Measurements from ENCODE around the gene KCNK16. TPM values are rescaled to one million over a fixed set of nuclear protein-coding genes. Genes with fewer than 3 reads are reported as not detected.

KCNK16 gene
- total RNA-seq, 1 donor from 2014 or later = not detected

- no peak overlapping the region for H3K4me2 ChIP-seq (ENCODE audit: low read length)
- Mint-ChIP-seq H3K27ac (ENCODE audit: unreplicated experiment) (no peak overlapping the region), H3K27me3 (ENCODE audit: low read depth, unreplicated experiment) (peaks cover 17% of the 10 kb centered on the region), H3K4me3 (ENCODE audit: unreplicated experiment) (no peak overlapping the region), H3K9me3 (ENCODE audit: unreplicated experiment) (peaks cover 2% of the 10 kb centered on the region), H3K36me3 (ENCODE audit: low read depth, unreplicated experiment) (no peaks in the 10 kb centered on the region), H3K4me1 (ENCODE audit: low read depth, unreplicated experiment) (peaks cover 11% of the 10 kb centered on the region)
- H3K9ac ChIP-seq (ENCODE audit: low read length) = no peak overlapping the region
- TF ChIP-seq CTCF (IDR thresholded peaks at IDR 0.05; ENCODE audit: insufficient read depth, low read depth, low read length) = no peak
- no peak for TF ChIP-seq EZH2 (IDR thresholded peaks at IDR 0.05; ENCODE audit: insufficient read depth, low read length)
- H3K79me2 ChIP-seq (ENCODE audit: insufficient read depth, low read length) = no peaks in the 10 kb centered on the region
- H3K27me3 ChIP-seq (ENCODE audit: insufficient read depth, low read length) = no peaks in the 10 kb centered on the region
- H3K9me3 ChIP-seq (ENCODE audit: insufficient read depth, low read depth, low read length) = no peaks in the 10 kb centered on the region
- no peak overlapping the region for H3K4me3 ChIP-seq (ENCODE audit: insufficient read depth, low read depth, low read length)
- DNase-seq (ENCODE audit: low read depth) (no peak), FAIRE-seq (no peak)
- H3K27ac ChIP-seq (ENCODE audit: low read depth, low read length) = no peak overlapping the region
- no peaks in the 10 kb centered on the region for H3K4me1 ChIP-seq (ENCODE audit: insufficient read depth, low read length)
- no peaks in the 10 kb centered on the region for H4K20me1 ChIP-seq (ENCODE audit: insufficient read depth, low read length)
- H2AFZ ChIP-seq (ENCODE audit: low read depth, low read length) = no peak overlapping the region
- H3K36me3 ChIP-seq (ENCODE audit: insufficient read depth, low read length) = no peaks in the 10 kb centered on the region
These were observed 16.8 kb upstream of the KCNK16 start for GRCh38 chr6:39339096-39339867.

- no peak overlapping the region for H3K27ac ChIP-seq (ENCODE audit: low read depth, low read length)
- no peak overlapping the region for H3K9ac ChIP-seq (ENCODE audit: low read length)
- Mint-ChIP-seq H3K27ac (ENCODE audit: unreplicated experiment) (no peak overlapping the region), H3K9me3 (ENCODE audit: unreplicated experiment) (no peaks in the 10 kb centered on the region), H3K27me3 (ENCODE audit: low read depth, unreplicated experiment) (peaks cover 25% of the 10 kb centered on the region), H3K4me3 (ENCODE audit: unreplicated experiment) (no peak overlapping the region), H3K36me3 (ENCODE audit: low read depth, unreplicated experiment) (no peaks in the 10 kb centered on the region), H3K4me1 (ENCODE audit: low read depth, unreplicated experiment) (peaks cover 11% of the 10 kb centered on the region)
- no peaks in the 10 kb centered on the region for H3K36me3 ChIP-seq (ENCODE audit: insufficient read depth, low read length)
- H3K79me2 ChIP-seq (ENCODE audit: insufficient read depth, low read length) = no peaks in the 10 kb centered on the region
- H3K4me2 ChIP-seq (ENCODE audit: low read length) = no peak overlapping the region
- no peak overlapping the region for H2AFZ ChIP-seq (ENCODE audit: low read depth, low read length)
- H3K4me1 ChIP-seq (ENCODE audit: insufficient read depth, low read length) = no peaks in the 10 kb centered on the region
- no peaks in the 10 kb centered on the region for H4K20me1 ChIP-seq (ENCODE audit: insufficient read depth, low read length)
- no peak for TF ChIP-seq CTCF (IDR thresholded peaks at IDR 0.05; ENCODE audit: insufficient read depth, low read depth, low read length)
- no peaks in the 10 kb centered on the region for H3K27me3 ChIP-seq (ENCODE audit: insufficient read depth, low read length)
- DNase-seq (ENCODE audit: low read depth) (no peak), FAIRE-seq (no peak)
- no peaks in the 10 kb centered on the region for H3K9me3 ChIP-seq (ENCODE audit: insufficient read depth, low read depth, low read length)
- H3K4me3 ChIP-seq (ENCODE audit: insufficient read depth, low read depth, low read length) = no peak overlapping the region
These were observed 15.9 kb upstream of the KCNK16 start for GRCh38 chr6:39338397-39338796.

Data from astrocyte (in vitro differentiated cells and primary cell).